Body of pancreas (tissue), 4 donors: ENCODE measurements around the gene CDKAL1.

ENCODE experiments used
- POLR2A ChIP-seq, 3 donors: fragments of 450-650 bp; IDR thresholded peaks; one replicate each; pipeline ENCODE4 v1.6.1; 2016; ENCODE audit warnings: antibody characterized with exemption in 3 of 3, mild to moderate bottlenecking in 2 of 3
- TF ChIP-seq, protein P1 (sequence below), 7 experiments: fragments of 450-650 bp in 4 of 7; fragments of 200-600 bp in 3 of 7; sonication (generic) in 3 of 7; IDR thresholded peaks; one replicate each; pipeline ENCODE4 v1.5.1; 2016 to 2019; ENCODE audit warnings: antibody characterized with exemption in 7 of 7

DNA sequence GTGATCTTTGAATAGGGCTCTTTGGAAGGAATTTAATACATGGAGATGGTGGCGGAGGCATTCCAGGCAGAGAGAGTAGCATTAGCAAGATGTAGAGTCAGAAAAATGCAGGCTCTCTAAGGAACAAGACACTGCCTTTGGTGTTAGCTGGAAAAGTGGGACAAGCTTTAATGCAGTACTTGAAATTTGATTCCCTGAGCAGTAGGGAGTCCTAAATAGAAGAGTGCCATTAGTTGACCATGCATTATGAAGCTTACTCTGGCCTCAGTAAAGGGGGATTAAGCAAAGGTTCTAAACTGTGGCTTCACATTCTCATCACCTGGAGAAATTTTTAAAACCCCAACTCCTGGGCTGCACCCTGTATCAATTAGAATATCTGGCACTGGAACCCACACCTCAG lies 564.5 kb downstream of the CDKAL1 start:
- TF ChIP-seq, protein P1, sequence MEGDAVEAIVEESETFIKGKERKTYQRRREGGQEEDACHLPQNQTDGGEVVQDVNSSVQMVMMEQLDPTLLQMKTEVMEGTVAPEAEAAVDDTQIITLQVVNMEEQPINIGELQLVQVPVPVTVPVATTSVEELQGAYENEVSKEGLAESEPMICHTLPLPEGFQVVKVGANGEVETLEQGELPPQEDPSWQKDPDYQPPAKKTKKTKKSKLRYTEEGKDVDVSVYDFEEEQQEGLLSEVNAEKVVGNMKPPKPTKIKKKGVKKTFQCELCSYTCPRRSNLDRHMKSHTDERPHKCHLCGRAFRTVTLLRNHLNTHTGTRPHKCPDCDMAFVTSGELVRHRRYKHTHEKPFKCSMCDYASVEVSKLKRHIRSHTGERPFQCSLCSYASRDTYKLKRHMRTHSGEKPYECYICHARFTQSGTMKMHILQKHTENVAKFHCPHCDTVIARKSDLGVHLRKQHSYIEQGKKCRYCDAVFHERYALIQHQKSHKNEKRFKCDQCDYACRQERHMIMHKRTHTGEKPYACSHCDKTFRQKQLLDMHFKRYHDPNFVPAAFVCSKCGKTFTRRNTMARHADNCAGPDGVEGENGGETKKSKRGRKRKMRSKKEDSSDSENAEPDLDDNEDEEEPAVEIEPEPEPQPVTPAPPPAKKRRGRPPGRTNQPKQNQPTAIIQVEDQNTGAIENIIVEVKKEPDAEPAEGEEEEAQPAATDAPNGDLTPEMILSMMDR (IDR thresholded peaks at IDR 0.05), result no peak
- no peak for TF ChIP-seq POLR2A (IDR thresholded peaks at IDR 0.05)
